Esophagus muscularis mucosa (tissue), 4 donors: ENCODE results near the gene MIS12.

Experiments used
- EP300 ChIP-seq: sonication (generic); formaldehyde crosslinking; IDR thresholded peaks from one replicate; pipeline ENCODE4 v1.6.1; 2017; ENCODE audit warnings: antibody characterized with exemption
- POLR2A ChIP-seq: fragments of 450-650 bp; IDR thresholded peaks from one replicate; pipeline ENCODE4 v1.6.1; 2017; ENCODE audit warnings: antibody characterized with exemption, moderate library complexity, mild to moderate bottlenecking, low read depth
- POLR2AphosphoS5 ChIP-seq, 2 donors: sonication (generic); formaldehyde crosslinking; IDR thresholded peaks; one replicate each; pipeline ENCODE4 v1.6.1; 2017; ENCODE audit warnings: antibody characterized with exemption in 2 of 2
- TF ChIP-seq, protein P1 (sequence below), 3 experiments: fragments of 200-600 bp in 2 of 3; fragments of 450-650 bp in 1 of 3; sonication (generic) in 2 of 3; IDR thresholded peaks; one replicate each; pipeline ENCODE4 v1.5.1; 2017 to 2019; ENCODE audit warnings: antibody characterized with exemption in 3 of 3, mild to moderate bottlenecking in 2 of 3, moderate library complexity in 1 of 3

- no peak for TF ChIP-seq POLR2AphosphoS5 (IDR thresholded peaks at IDR 0.05)
- TF ChIP-seq, protein P1, sequence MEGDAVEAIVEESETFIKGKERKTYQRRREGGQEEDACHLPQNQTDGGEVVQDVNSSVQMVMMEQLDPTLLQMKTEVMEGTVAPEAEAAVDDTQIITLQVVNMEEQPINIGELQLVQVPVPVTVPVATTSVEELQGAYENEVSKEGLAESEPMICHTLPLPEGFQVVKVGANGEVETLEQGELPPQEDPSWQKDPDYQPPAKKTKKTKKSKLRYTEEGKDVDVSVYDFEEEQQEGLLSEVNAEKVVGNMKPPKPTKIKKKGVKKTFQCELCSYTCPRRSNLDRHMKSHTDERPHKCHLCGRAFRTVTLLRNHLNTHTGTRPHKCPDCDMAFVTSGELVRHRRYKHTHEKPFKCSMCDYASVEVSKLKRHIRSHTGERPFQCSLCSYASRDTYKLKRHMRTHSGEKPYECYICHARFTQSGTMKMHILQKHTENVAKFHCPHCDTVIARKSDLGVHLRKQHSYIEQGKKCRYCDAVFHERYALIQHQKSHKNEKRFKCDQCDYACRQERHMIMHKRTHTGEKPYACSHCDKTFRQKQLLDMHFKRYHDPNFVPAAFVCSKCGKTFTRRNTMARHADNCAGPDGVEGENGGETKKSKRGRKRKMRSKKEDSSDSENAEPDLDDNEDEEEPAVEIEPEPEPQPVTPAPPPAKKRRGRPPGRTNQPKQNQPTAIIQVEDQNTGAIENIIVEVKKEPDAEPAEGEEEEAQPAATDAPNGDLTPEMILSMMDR (IDR thresholded peaks at IDR 0.05): no peak
- TF ChIP-seq EP300: no peak
- TF ChIP-seq POLR2A: no peak
These were observed 44.1 kb downstream of the MIS12 start for GRCh38 chr17:5530265-5531084.
